Activated CD4-positive, alpha-beta T cell treated with anti-CD3 and anti-CD28 coated beads, Interleukin-2, amount 50 U/mL, for 24 hours (primary cell): ENCODE results near the gene NCOR2.

ENCODE experiments used
- DNase-seq, 2 donors: peaks; one replicate each; pipeline ENCODE4 v3.0.0-alpha.2; 2020; ENCODE audit warnings: low read depth in 1 of 2, low spot score in 1 of 2

NCOR2 gene

DNA sequence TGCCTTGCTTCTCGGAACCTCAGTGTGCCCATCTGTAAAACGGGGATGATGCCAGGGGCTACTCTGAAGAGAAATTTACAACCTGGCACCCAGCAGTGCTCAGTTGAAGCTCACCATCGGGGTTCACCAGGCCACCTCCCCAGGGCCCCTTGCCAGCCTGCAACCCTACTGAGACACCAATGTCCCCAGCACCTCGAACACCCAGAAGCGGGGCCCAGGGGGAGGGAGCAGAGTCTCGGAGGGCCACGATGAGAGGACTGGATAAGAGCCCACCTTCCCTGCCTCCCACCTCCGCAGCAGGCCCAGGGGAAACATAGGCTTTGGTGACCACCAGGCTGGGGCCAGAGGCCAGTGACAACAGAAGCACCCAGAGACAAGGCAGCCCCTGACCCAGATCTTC is 22.4 kb downstream of the NCOR2 start:
- DNase-seq: no peak

DNA sequence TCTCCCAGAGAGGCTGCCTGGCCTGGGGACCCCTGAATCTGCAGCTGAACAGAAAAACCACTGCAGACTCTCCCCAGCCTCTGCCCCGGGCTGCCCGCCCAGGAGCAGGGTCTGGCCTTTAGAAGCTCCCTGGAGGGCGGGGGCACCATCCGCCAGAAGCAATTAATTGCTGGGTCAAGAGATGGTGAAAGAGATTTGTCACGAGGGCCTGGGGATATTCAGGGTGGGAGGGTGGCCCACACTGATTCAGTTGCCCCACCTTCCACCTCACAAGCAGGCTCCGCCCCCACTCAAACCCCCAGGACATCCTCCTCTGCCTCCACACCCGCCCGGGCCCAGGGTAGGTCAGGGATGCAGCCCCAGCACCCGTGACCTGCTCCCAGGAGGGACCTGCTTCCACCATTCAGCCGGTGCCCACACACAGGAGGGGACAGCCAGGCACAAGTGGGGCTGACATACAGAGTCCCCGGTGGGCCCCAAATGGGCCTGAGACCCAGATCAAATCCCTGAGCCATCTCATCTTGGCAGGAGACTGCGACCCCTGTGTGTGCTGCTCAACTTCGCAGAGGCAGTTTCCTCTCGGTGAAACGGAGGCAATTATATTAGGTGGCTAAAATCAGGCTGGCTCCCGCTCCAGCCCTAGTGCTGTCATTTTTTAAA is 23.0 kb downstream of the NCOR2 start:
- no peak for DNase-seq

DNA sequence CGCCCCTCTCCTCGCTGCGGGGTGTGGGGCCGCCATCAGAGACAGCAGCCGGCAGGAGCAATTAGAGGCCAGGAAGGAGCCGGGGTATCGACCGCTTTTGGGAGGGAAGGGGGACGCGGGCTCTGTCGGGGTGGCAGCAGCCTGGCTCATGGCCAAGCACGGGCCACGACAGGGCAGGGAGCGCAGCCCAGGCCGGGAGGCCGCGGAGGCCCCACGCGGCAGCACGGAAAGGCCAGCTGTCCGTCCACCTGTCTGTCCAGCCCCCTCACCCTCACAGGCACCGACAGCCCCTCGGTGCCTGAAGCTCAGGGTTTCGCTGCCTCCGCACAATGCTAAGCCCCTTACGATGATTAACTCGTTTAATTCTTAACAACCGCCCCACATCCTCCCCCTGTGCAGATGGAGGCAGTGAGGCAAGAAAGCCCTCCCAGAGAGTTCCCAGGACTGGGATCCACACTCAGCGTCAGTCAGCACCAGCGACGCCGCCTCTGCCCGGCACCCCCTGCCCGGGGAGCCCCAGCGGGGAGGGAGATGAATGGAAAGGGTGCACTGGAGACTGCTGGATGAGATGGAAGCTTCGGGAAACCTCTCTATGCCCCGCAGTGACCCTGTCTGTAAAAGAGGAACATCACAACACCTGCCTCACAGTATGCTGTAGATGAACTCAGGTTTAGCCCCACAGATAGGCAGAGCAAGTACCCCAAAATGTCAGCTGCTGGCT is 23.7 kb downstream of the NCOR2 start:
- DNase-seq: no peak

DNA sequence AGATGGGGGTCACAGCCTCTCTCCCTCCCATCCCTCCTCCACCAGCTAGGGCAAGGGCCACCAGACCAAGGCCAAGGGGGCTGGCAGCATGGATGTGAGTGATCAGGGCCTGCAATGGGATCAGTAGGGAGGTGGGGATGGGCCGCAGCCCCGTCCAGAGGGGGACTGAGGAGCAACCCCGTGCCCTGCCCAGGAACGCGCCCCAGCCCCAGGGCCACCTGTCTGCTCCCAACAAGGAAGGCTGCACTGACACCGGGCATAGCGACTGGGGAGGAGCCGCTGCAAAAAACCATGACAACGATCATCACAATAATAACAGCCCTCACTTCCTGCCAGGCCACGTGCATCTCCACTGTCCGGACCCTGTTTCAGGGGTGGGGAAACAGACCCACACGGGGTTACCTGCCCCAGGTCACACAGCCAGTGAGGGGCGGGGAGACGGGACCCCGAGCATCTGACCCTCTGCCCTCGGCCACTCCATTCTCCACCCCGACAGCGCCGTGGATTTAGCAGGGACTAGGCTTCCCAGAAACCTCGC is 24.3 kb downstream of the NCOR2 start:
- DNase-seq: no peak

DNA sequence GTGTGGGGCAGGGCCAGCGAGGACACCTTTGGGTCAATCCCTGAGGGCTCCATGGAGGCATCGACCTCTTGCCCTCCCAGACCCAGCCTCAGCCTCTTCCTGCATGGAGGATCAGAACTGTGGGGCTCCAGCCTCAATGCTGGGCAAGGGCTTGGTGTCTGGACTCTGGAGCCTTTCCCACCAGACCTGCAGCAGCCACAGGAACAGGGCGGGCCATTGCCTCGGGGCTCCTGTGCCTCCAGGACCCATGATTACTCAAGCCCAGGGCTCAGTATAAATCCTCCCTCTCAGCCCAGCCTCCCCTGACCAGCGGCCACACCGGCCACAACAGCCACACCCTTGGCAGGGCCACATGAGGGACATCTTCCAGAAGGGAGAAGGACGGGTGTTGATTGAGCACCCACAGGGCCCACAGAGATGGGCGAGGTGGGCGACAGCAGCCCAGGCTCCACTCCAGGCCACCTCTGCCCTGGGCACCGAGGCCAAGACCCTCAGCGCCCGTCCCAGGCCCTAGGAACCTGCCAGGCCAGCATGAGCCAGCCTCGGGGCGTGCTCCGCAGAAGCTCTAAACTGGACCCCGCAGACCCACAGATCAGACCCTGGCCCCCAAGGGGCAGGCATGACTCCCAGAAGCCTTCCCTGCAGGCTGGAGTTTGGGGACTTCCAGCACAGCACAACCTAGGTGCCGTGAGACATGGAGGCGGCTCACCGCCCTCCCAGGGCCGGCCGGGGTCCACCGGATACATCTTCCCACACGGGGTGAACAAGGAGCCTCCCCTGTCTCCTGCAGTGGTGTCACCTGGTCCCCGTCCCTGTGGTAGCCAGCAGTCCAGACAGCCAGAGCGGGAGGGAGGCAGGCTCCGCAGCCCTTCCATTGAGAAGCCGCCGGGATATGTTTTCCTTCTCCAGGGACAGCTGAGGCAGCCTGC is 25.1 kb downstream of the NCOR2 start:
- DNase-seq: no peak

DNA sequence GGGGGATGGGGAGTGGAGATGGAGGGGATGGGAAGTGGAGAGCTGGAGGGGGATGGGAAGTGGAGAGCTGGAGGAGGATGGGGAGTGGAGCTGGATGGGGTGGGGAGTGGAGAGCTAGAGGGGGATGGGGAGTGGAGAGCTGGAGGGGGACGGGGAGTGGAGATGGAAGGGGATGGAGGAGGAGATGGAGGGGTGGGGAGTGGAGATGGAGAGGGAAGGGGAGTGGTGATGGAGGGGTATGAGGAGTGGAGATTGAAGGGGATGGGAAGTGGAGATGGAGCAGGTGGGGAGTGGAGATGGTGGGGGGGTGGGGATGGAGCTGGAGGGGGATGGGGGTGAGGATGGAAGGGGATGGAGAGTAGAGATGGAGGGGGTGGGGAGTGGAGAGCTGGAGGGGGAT is 26.1 kb downstream of the NCOR2 start:
- no peak for DNase-seq

DNA sequence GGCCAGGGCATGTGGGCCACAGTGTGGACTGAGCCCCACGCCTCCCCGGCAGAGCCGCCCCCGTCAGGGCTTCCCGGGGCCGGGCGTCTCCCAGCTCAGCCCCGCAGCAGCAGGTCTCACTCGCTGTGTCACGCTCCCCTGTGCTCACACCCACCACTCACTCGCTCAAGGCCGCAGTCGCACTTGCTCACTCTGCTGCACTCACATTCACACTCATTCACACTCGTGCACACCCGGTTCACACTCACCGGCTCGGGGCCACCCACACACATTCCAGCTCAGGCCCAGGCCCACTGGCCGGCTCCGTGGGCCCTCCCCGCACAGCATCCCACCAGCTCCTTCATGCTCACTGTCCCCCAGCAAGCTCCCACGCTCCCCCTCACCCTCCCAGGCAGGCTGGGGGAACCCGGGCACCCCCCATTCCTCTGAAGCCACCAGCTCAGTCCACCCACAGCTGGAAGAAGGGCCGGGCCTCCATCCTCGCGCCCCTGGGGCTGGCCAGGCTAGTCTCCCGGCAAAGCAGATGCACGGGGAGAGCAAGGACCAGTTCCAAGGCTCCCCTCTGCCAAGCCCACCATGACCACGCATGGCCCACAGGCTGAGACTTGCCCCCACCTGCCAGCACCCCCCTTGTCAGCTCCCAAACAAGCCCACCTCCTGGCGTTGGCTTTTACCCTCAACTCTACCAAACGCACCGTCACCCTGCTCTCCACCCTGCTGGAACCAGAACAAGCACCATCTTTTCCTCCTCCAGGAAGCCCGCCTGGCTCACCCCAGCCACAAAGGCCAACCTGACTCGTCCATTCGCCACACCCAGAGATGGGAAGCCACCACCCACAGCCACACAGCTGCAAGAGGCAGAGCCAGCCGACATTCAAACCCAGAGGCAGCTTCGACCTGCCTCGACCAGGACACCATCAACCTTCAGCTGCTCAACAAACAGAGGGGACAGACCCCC is 28.0 kb downstream of the NCOR2 start:
- DNase-seq: no peak

DNA sequence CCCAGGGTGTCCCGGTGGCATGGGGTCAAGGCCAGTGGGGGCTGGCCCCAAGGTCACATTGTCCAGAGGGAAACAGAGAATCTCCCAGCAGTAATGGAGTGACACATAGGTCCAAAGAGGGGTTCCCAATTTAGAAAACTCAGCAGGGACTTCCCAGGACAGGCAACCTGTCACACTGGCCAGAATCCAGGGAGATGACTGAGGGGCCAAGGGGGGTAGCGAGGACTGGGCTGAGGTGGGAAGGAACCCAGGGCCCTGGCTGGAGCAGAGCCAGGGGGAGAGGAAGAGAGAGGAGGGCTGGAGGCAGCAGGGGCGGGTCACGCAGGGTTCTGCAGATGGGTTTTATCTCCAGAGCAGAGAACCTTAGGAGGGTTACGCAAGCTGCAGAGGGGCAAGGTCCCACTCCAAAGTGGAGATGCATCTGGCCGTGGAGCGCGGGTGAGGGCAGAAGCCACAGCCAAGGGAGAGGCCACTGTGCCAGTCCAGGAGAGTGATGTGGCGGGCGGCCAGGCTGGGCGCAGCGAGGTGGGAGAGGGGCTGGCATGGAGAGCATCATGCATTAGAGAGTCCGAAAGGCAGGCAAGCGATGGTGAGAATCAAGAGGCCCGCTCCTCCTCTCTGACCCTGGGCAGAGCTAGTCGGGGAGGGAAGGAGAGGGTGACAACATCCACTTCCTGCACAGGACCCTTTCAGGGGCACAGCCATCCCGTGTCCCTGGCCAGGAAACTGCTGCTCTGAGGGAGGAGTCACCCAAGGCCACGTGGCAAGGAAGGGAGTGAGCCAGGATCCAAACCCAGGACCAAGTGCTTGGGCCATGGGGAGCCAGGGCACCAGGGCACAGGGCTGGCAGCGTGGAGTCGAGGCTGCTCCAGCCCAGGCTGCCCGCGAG is 29.0 kb downstream of the NCOR2 start:
- no peak for DNase-seq

DNA sequence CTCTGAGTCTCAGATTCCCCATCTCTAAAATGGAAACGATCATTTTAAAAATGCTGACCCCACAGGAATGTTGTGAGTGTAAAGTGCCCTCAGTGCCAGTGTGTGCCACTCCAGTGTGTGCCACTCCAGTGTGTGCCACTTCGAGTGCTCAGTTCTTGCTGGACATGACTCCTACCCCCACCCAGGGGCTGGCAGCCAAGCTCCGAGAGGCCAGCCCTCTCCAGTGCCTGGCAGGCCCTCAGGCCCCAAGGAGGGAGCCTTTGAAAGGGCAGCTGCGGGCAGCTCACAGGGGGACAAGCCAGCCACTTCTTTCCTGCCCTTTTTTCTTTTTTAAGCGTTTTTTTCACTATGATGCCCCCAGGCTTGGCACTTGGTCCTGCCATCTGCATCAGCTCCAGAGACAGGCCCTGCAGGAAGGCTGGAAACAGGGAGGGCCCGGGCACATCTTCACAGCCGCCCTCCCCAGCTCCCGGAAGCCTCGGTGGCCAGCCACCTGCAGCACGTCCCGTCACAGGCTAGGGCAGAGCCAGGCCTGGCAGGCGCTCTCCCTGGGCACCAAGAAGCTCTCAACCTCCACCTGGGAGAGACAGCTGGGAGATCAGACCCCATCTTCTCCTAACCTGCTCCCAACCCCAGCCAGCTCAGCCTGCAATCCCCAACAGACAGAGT is 29.8 kb downstream of the NCOR2 start:
- DNase-seq: no peak

DNA sequence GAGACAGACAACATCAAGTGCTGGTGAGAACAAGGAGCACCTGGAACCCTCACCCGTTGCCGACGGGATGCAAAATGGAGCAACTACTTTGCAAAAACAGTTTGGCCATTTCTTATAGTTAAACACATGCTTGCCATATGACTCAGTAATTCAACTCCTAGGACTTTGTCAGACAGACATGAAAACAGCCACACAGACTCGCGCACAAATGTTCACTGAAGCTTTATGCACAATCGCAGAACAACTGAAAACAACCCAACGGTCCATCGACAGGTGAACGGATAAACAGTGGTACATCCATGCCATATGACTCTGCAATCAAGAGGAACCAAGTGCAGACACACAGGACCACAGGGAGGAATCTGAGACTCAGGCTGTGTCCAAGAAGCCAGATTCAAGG is 30.8 kb downstream of the NCOR2 start:
- DNase-seq: no peak

DNA sequence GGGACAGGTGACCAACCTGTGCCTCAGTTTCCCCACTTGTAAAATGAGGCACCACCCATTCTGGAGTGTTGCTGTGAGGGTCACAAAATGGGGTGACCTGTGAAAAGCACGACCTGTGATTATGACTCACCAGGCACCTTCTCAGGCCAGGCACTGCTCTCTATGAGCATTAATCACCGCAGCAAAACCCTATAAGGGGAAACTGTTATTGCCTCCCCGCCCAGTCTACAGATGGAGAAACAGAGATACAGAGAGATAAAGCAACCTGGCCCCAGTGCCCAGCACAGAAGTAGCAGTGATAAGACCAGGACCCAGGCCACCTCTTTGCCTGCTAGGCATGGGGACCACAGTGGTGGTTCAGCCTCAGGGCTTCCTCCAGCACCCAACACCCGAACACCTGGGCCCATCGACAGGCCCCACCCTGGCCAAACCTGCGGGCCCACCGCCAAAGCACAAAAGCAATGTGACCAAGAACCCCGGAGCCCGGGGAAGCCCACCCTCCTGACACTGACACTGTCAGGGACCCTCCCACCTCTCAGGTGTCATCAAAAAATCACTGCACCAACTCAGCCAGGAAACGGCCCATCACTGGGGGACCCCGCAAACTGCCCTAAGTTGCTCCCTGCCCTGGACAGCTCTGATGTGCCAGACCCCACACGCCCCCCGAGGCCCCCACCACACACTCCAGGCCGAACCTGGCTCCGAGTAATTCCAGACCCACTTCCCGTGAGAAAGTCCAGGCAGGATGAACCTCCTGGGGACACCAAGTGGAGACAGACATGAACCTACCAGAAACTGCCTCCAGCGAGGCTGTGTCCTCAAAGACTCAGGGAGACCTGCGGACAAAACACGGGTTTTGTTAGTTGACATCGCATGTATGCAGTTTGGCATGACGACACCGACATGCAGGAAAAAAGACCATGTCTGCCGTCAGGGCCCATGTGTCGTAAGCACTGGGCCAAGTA is 32.4 kb downstream of the NCOR2 start:
- DNase-seq: no peak

DNA sequence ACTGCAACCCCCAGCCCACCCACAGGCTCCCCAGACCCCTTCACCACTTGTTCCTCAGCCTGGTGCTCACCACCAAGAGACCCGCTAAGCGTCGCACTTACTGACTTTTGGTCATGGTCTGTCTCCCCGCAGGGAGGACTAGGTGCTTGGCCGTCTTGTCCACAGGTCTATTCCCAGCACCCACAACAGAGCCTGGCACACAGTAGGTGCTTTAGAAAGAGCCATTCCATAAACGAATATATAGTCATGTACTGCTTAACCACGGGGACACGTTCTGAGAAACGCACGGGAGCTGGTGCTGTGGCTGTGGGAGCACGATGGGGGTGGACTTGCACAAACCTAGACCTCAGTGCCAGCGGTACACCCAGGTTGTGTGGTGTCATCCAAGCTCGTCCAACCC is 34.0 kb downstream of the NCOR2 start:
- no peak for DNase-seq

DNA sequence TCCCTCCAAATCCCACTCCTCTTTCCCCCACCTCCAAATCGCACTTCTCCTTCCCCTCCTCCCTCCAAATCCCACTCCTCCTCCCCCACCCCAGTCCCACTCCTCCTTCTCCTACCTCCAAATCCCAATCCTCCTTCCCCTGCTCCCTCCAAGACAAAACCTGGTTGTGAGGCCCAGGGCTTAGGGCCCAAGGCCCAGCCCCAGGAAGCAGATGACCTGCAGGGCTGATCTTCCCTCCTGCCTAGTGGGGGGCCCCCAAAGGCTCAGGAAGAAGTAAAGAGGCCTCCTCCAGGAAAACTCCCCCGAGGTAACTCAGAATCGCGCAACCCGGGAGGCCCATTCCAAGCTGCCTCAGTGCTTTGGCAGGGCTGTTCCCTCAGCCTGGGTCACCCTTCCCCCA is 34.4 kb downstream of the NCOR2 start:
- no peak for DNase-seq

DNA sequence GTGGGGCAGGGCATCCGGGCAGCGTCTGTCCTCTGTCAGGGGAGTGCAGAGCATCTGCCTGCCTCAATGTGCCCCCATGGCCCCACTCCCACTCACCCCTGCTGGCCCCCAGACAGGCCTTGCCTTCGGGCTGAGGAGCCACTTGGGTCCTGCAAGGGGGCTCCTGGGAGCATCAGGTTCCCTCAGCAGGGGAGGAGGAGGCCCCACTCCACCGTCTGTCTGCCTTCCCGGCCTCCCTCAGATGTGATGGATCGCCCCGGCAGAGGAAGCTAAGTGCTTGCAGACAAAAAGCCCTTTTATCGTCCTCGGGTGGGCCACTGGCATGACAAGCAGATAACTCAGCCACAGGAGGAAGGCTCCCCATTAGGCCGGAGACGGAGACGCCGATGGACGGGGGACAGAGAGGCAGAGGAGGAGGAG is 35.1 kb downstream of the NCOR2 start:
- DNase-seq: no peak

DNA sequence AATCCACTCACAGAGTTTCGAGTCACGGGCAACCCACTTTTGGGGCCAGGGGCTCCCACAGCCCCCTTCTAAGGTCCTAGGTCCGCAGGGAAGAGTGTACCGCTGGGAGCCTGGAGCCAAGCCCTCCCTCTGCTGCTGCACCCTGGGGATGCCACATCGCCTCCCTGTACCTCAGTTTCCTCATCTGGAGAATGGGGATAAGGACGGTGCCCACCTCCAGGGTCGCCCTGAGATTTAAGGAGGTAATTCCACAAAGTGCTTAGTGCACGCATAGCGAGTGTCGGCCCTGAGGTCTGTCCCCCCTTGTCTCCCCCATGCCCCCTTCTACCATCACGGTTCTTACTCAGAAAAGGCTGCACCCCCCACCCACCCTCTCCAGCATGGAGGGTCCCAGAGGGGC is 35.5 kb downstream of the NCOR2 start:
- DNase-seq: no peak

DNA sequence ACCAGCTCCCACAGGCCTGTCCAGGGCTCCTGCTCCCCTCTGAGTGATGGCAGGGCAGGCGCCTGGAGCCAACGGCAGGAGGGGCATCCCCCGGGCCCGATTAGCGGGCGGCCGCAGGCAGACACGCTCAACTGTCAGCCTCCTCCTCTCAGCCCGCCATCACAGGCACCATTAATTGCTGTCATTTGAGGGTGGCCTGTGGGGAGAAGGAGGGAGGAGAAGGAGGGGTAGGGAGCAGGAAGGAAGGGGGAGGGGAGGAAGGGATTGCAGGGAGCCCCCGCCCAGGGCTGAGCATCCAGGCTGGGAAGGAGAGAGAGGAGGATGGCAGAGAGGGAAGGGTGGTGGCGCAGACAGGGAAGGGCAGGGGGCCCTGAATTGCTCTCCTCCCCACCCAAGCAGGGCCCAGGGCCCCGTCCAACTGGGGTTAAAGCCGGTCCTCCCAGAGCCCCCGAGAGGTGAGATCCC is 36.1 kb downstream of the NCOR2 start:
- DNase-seq: no peak

DNA sequence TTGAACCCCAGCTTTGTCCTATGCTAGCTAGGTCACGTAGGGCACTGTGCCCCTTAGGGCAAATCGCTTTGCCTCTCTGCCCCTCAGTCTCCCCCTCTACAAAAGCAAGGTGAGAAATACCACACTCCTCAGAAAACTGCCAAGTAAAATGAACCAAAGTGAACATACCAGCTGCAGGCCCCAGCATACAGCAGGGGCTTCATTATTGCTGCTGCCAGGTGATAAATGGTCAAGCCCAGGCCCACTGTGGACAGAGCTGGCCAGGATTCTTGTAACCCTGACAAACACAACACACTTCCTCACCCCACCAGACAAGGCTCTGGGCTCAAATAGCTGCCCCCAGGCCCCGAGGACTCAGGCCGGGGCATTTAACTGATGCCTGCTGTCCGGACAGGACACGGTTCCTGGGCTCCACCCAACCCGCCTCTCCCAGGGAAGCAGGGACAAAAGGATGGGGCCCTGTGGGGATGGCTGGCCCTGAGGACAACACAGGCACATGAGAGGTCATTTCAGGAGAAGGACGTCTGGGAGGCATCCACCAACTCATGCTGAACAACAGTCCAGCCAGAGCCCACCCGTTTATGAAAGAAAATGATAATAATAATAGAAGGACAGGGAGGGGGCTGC is 36.7 kb downstream of the NCOR2 start:
- no peak for DNase-seq
